HG03064 (cell line): ENCODE measurements around the gene ABCA3.
A peak's percentile ranks its signal among the peaks of the same experiment; 100 is the strongest.
"Not testable (repeated sequence)": the region's sequence is repeated elsewhere in the genome, so short reads cannot be mapped to it uniquely, and the experiment has no call there.

Source experiments
- ATAC-seq: cut with Tn5 transposase; IDR thresholded peaks from one replicate; pipeline ENCODE4 v1.9.1; 2021; ENCODE audit warnings: low read depth; ENCODE audit not compliant: unreplicated experiment

The ABCA3 gene

GRCh38 chr16:2282866-2283555 is 57.5 kb downstream of the ABCA3 start:
- no peak for ATAC-seq

DNA sequence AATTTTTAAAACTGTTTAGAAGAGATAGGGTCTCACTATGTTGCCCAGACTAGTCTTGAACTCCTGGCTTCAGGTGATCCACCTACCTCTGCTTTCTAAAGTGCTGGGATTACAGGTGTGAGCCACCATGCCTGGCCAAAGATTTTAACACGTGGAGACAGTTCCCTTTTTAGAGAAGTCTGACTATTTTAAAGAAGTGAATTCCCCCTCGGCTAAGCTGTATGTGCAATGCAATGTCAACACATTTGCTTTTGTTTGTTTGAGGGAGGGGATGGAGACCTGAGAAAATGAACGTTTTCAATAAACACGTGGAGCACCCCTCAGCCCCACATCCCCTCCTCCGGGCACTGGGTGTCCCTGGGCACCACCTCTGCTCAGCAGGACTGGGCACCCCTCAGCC is 58.3 kb downstream of the ABCA3 start:
- no peak for ATAC-seq

- ATAC-seq = no peak
These were observed 59.5 kb downstream of the ABCA3 start for GRCh38 chr16:2280981-2281542.

DNA sequence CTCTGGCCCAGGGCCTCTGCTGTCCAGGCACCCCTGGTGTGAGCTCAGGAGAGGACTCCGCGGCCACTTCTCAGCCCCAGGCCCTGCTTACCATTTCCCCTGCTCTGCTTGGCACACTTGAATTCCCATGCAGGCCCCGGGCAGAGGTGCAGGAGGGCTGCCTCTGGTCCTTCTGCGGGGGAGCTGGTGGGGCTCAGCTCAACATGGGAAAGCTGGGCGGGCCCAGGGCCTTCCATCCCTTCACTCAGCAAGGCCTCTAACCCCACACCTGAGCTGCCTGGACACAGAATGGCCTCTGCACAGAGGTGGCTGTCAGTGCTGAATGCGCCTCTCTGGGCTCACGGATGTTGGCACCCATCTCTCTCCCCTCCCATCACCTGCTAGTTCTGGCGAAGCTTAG is 60.1 kb downstream of the ABCA3 start:
- ATAC-seq = no peak

- no peak for ATAC-seq
These were observed 61.4 kb downstream of the ABCA3 start for GRCh38 chr16:2278956-2279800.

GRCh38 chr16:2278272-2278608 is 62.3 kb downstream of the ABCA3 start:
- no peak for ATAC-seq

DNA sequence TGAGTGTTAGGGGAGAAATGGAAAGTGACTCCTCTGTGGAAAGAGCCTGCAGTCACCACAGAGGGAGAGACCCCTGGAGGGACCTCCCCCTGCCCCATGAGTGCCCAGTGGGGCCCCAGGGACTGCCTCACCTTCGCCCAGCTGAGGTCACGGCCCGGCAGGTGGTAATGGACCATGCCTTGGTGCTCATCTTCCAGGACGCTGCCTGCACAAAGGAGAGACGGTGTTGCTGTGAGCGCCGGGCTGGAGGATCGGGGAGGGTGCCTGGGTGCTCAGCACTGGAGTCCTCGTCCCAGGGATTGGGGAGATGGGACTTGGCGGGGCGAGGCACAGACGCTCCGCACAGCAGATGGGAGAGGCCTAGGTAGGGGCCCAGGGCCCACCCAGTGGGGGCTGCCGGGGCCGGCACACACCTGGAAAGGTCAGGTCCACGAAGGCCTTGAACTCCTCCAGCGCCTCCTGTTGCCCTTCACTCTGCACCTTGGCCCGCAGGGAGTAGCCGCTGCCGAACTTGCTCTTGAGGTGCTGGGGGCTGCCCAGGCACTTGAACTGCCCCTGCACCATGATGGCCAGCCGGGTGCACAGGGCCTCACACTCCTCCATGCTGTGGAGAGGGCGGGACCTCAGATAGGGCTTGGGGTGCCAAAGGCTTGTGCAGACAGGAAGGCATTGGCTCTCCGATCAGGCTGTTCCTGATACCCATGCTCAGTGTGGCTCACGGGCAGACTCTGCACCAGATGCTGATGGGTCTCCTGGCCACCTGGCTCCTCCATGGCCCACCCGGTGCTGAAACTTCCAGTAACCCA is 62.9 kb downstream of the ABCA3 start:
- ATAC-seq = no peak

DNA sequence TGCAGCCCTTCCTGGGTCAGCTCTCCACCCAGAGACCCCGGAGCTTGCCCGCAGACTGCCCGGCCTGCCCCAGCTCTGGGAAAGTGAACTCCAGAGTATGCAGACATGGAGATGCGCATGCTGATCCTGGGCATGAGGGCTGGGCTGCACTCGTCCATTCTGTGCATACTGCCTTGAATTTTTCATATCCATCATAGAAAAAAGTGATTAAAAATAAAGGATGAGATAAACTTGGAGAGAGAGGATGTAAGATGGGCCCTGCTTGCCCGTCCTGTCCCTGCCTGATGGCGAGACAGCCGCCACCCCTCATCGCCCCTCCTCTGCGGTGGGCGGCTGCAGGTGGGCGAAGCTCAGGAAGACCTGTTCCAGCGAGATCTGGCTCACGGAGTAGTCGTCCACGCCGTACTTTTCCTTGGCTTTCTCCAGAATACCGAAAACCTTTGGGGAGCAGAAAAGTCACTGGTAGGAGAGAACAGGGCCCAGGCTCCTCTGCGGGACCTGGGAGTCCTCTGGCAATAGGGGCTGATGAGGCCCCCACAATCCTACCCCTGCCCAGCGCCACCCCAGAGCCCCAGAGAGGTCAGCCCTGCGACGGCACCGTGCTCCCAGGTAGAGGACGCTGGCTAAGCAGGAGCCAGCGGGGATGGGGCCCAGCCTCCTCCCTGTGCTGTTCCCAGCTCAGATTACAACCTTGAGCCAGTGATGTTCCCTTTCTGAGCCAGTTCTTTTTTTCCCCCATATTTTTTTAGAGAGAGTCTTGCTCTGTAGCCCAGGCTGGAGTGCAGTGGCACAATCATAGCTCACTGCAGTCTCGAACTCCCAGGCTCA is 63.9 kb downstream of the ABCA3 start:
- no peak for ATAC-seq

- ATAC-seq = no peak
These were observed 64.8 kb downstream of the ABCA3 start for GRCh38 chr16:2275476-2276367.

GRCh38 chr16:2273931-2274330 is 66.6 kb downstream of the ABCA3 start:
- ATAC-seq = no peak

DNA sequence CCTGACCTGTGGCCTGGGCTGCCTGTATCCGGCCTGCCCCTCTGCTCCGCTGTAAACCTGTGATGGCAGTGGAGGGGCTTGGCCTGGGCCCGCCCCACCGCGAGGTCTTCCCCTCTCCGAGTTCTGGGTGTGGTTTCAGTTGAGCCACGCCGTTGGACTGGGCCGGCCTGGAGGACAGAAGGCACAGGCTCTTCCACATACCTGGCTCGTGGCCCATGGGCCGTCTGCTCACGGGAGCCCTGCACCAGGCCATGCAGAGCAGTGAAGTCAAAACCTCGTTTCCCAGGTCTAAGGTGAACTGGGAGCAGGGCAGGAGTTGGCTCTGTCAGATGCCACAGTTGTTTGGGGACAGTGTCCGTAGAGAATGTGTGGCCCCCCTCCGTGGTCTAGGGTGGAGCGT is 67.0 kb downstream of the ABCA3 start:
- no peak for ATAC-seq

DNA sequence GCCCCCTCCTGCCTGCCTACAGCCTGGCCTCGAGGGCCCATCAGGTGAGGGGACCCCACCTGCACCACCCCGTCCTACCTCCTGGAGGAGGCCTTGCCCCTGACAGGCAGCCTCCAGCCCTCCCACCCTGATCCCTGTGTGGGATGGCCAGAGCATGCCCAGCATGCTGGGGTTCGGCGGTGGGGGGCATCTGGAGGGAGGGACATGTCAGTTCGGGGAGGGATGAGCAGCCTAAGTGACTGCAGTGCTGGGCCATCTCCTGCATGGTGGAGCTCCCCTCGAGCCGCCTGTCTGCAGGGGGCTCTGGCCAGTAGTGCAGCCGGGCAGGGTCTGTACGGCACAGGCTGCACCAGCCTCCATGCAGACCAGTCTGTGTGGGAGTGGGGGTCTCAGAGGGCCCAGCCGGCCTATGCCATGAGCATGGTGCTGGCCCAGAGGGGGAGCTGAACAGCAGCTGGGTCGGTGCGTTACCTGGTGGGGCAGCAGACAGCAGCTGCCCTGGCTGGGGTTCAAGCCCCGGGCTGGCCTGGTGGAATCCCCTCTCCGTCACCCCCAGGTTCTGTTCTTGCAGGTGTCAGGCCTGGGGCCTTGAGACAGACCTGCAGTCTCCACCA is 68.6 kb downstream of the ABCA3 start:
- ATAC-seq = no peak

- no peak for ATAC-seq
These were observed 69.7 kb downstream of the ABCA3 start for GRCh38 chr16:2270588-2271470.

GRCh38 chr16:2270070-2270462 is 70.5 kb downstream of the ABCA3 start:
- ATAC-seq = no peak

DNA sequence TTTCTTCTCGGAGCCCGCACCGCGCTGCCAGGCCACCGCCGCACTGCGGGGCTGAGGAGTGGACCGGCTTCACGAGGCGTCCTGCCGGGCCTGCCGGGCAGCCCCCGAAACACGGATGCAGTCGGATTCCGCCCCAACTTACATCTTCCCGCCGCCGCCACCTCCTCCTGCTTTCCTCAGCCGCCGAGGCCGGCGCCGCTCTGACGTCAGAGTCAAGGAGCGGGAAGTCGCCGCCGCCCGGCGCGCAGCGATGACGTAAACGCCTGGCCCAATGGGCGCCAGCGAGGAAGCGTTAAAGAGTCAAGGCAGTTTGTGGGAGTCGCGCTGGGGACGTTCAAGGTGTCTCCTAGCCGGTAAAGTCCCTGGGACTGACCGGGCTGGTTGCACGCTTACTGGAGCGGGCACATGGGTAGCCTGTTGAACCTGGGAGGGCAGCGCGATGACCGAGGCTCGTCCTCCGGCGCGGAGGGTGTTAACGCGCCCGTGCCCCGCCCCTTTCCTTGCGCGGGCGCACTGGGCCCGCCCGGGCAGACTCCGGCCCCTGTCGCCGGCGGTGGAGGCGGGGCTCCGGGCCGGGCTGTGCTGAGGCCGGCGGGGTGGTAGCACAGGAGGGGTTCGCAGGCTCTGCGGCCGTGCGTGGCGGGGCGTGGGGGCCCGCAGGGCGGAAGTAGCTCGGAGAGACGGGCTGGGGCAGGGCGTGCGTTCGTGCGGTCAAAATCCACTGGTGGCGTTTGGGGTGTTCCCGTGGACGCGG is 72.4 kb downstream of the ABCA3 start, which contains the start of gene RNPS1:
RNPS1 (minus strand) TSS at position 214 of the 754 bp plus-strand sequence. CDS start 3,483 bp downstream, outside the sequence.
- ATAC-seq = peak; percentile 74

- peak; percentile 35 for ATAC-seq
These were observed 73.0 kb downstream of the ABCA3 start for GRCh38 chr16:2267505-2267912.

DNA sequence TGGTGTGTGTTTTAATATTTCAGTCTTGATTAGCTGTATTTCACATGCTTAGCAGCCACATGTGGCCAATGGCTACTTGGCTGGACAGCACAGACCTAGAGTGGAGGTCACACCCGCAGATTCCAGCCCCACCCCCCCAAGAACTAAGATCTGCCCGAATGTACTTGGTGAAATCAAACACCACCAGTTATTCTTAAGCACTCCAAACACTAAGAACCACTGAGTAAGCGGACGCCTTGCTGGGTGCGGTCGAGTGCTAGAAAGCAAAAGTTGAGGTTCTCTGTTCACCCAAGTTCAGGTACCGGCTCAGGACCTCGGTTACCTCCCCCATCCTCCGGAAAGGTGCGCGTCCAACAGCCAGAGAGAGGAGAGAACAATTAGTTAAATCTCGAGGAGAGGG is 73.6 kb downstream of the ABCA3 start:
- ATAC-seq = not testable (repeated sequence)
